ENCODE results near the gene VIL1. TPM values are rescaled to one million over a fixed set of nuclear protein-coding genes. Genes with fewer than 3 reads are reported as not detected.

VIL1 gene
- polyA plus RNA-seq, 5 donors: 0.86 to 2.1 (median 1.4) TPM

DNA sequence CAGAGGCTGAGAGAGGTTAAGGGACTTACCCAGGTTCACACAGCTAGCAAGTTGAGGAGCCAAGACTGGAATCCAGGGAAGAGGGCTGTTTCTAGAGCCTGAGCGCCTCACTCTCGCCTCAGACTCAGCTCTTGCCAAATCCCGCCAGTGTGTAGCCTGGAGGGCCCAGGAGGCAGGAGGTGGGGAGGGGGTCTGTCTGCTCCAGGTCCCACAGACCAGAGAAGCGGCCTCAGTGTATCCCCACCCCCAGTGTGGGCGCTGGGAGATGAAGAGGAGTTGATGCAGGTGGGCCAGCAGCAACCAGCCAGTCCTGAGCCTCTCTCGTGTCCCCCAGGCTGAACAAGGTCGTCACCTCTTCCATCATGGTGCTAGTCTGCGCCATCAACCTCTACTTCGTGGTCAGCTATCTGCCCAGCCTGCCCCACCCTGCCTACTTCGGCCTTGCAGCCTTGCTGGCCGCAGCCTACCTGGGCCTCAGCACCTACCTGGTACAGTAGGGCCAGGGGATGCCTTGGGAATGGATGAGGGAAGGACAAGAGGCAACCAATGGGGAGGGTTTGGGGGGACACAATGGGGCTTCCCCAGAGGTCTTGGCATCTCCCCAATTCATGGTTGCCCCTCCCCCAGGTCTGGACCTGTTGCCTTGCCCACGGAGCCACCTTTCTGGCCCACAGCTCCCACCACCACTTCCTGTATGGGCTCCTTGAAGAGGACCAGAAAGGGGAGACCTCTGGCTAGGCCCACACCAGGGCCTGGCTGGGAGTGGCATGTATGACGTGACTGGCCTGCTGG is 24.4 kb upstream of the VIL1 start:
- no peak for DNase-seq

- no peak for DNase-seq
Measured at GRCh38 chr2:218395090-218395444, 23.9 kb upstream of the VIL1 start.

GRCh38 chr2:218395456-218395825 is 23.5 kb upstream of the VIL1 start:
- DNase-seq: no peak

- peak; percentile 98 for DNase-seq
Measured at GRCh38 chr2:218395826-218396687, 22.9 kb upstream of the VIL1 start.

- DNase-seq: peak; percentile 77 to 80
Measured at GRCh38 chr2:218396688-218397462, 22.0 kb upstream of the VIL1 start.

- DNase-seq: no peak
Measured at GRCh38 chr2:218397463-218397819, 21.5 kb upstream of the VIL1 start.

DNA sequence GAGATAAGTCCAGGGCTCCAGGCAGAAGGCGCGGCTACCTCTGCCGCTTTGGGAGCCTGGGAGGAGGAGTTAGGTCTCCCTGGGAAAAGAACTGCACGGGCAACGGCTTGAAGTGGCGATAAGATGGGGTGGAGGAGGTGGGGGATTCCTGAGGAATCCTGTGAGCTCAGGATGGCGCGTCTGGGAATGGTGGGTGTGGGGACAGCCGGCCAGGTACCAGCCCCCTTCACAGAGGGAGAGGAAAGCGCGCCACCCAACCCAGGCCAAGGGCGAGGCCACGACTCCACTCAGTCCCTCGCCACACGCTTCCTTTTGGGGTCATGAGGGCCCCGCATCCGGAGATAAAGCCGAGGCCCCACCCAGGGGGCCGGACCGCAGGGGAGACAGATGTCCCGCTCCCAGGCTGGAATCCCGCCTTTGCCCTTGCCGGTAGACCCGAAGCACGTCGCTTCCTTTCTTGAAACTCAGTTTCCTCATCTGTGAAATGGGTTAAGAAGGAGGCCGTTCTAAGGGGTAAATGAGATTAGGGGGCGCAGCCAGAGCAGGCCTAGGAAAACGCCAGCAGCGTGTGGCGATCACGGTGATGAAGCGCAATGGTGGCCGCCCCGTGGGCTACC is 21.0 kb upstream of the VIL1 start:
- peak; percentile 73 to 74 for DNase-seq

GRCh38 chr2:218398437-218399390 is 20.2 kb upstream of the VIL1 start:
- DNase-seq: peak; percentile 89 to 90

DNA sequence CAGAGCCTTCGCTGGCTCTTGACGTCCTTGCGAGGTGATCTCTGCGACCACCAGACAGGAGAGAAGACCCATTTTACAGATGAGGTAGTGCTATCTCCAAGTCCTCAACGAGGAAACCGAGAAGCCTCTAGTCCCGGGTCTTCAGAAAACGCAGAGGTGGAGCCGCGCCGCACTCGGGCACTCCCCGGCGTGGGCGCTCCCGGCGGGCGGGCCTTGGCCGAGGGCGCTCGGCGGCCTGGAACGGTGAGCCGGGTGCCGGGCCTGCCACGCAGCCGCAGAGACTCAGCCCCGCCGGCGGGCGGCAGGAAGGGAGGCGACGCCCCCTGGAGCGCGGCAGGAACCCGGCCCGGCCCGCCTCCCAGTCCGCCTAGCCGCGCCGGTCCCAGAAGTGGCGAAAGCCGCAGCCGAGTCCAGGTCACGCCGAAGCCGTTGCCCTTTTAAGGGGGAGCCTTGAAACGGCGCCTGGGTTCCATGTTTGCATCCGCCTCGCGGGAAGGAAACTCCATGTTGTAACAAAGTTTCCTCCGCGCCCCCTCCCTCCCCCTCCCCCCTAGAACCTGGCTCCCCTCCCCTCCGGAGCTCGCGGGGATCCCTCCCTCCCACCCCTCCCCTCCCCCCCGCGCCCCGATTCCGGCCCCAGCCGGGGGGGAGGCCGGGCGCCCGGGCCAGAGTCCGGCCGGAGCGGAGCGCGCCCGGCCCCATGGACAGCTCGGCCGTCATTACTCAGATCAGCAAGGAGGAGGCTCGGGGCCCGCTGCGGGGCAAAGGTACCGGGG is 19.3 kb upstream of the VIL1 start, which contains the start of gene CTDSP1:
Gene CTDSP1, plus strand, starts transcription at position 478 of the 776 bp plus-strand sequence. Its CDS starts 223 bp downstream, at position 701.
- peak; percentile 96 to 97 for DNase-seq

DNA sequence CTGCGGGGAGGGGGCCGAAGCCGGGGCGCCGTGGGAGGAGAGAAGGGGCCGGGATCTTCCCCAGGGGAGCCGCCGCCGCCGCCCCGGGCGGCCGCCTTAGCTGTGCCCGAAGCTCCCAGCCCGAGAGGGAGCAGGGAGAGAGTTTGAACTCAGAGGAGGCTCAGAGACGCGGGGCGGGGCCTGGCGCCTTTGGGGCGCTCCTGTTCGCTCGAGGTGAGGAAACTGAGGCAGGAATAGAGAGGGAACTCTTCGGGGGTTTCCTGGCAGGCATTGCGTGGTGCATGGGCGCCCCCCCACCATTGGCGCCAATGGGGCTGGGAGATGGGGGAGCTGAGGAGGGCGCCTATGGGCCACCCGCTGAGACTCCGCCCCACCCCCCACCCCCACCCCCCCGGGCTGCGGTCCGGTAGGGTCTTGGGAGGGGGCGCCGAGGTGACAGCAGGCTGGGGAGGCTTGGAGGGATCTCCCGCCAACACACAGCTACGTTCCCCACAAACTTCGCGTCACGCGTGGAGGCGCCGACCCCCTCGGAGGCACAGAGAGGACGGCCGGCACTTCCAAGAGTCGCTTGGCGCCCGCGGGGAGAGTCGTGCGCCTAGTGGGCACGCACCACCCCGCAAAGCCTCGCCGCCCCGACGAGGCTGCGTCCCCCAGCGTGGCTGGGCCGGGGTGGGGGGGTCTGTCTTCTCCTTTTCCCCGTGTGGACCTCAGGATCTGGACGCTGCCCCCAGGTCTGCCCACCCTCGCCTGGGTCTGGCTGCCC is 18.6 kb upstream of the VIL1 start:
- peak; percentile 51 to 54 for DNase-seq

- no peak for DNase-seq
Measured at GRCh38 chr2:218400930-218401881, 17.7 kb upstream of the VIL1 start.

DNA sequence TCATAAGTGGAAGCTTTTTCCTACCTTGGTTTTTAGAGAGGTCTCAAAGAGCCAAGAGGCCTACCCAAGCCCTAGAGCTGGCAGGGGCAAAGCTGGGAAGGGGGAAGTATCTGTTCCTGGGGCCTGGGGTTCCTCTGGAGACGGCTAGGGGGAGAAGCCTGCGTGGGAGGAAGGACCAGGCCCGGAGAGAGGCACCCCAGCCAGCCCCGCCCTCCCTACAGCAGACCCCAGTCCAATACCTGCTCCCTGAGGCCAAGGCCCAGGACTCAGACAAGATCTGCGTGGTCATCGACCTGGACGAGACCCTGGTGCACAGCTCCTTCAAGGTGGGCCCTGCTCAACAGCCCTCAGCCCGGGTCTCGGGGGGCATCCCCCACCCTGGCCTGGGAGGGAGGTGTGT is 17.0 kb upstream of the VIL1 start:
- no peak for DNase-seq

DNA sequence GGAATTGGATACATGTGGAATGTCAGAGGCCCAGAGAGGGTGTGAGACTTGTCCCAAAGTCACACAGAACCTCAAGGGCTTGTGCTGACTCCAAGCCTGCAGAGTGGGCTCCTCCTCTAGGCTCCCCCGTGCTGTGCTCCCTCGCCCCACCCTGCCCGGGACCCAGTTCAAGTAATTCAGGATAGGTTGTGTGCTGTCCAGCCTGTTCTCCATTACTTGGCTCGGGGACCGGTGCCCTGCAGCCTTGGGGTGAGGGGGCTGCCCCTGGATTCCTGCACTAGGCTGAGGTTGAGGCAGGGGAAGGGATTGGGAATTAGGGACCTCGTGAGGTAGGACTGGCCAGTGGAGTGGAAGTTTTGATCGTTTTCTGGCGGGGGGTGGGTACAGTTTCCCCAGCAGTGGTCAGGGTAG is 16.4 kb upstream of the VIL1 start:
- DNase-seq: no peak

DNA sequence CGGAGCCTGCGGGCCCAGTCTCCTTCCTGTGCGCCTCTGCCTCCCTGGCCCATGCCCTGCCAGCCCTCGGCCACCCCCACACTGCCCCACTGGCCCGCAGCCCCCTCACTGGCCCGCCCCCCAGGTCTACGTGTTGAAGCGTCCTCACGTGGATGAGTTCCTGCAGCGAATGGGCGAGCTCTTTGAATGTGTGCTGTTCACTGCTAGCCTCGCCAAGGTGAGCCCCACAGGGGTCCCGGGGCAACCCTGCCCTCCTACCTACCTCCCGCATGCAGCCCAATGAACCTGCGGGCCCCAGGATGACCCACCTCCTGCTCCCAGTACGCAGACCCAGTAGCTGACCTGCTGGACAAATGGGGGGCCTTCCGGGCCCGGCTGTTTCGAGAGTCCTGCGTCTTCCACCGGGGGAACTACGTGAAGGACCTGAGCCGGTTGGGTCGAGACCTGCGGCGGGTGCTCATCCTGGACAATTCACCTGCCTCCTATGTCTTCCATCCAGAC is 16.0 kb upstream of the VIL1 start:
- no peak for DNase-seq

GRCh38 chr2:218403810-218404209 is 15.1 kb upstream of the VIL1 start:
- DNase-seq: no peak

DNA sequence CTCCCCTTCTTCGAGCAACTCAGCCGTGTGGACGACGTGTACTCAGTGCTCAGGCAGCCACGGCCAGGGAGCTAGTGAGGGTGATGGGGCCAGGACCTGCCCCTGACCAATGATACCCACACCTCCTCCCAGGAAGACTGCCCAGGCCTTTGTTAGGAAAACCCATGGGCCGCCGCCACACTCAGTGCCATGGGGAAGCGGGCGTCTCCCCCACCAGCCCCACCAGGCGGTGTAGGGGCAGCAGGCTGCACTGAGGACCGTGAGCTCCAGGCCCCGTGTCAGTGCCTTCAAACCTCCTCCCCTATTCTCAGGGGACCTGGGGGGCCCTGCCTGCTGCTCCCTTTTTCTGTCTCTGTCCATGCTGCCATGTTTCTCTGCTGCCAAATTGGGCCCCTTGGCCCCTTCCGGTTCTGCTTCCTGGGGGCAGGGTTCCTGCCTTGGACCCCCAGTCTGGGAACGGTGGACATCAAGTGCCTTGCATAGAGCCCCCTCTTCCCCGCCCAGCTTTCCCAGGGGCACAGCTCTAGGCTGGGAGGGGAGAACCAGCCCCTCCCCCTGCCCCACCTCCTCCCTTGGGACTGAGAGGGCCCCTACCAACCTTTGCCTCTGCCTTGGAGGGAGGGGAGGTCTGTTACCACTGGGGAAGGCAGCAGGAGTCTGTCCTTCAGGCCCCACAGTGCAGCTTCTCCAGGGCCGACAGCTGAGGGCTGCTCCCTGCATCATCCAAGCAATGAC is 14.4 kb upstream of the VIL1 start:
- DNase-seq: no peak
